ENCODE results near the gene IFT88. TPM values are rescaled to one million over a fixed set of nuclear protein-coding genes. Genes with fewer than 3 reads are reported as not detected.

Gene IFT88
- total RNA-seq, 1 donor from 2014 or later, result 4.9 TPM

DNA sequence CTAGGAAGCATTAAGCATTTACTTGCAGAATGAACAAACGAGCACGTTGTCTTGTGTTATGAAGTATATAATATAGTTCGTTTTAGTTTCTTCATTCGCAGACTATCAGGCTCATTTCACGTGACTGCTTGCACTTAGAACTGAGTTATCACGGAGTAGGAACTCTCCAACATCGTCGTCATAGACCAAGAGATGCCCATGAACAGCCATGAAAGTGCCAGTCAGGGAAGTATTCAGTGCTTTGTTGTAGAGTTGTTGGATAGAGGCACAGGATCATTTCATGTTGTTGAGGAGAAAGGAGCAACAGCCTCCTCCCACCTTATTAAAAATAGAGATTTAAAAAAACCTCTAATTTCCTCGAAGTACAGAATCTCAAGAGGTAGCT lies 135.6 kb downstream of the IFT88 start:
- Histone ChIP-seq H3K36me3 (no peaks in the 10 kb centered on the region), H3K27ac (peak overlapping the region in 1 of 2 donors; percentile 67), H3K9me3 (no peaks in the 10 kb centered on the region), H3K27me3 (no peaks in the 10 kb centered on the region), H3K4me3 (peak overlapping the region; percentile 72 to 95), H3K4me1 (peaks cover 3% of the 10 kb centered on the region in 2 donors)
- DNase-seq (ENCODE audit: low spot score in 2 of 2), result no peak
- intact Hi-C loops (cut with DNase I), result loop anchor here (10.0 kb wide), 4 partner anchors 578 to 838 kb away; partner anchors contain the start of genes ZDHHC20, ZMYM2 and ZMYM5
- TF ChIP-seq, protein P1, sequence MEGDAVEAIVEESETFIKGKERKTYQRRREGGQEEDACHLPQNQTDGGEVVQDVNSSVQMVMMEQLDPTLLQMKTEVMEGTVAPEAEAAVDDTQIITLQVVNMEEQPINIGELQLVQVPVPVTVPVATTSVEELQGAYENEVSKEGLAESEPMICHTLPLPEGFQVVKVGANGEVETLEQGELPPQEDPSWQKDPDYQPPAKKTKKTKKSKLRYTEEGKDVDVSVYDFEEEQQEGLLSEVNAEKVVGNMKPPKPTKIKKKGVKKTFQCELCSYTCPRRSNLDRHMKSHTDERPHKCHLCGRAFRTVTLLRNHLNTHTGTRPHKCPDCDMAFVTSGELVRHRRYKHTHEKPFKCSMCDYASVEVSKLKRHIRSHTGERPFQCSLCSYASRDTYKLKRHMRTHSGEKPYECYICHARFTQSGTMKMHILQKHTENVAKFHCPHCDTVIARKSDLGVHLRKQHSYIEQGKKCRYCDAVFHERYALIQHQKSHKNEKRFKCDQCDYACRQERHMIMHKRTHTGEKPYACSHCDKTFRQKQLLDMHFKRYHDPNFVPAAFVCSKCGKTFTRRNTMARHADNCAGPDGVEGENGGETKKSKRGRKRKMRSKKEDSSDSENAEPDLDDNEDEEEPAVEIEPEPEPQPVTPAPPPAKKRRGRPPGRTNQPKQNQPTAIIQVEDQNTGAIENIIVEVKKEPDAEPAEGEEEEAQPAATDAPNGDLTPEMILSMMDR (IDR thresholded peaks at IDR 0.05), result no peak

DNA sequence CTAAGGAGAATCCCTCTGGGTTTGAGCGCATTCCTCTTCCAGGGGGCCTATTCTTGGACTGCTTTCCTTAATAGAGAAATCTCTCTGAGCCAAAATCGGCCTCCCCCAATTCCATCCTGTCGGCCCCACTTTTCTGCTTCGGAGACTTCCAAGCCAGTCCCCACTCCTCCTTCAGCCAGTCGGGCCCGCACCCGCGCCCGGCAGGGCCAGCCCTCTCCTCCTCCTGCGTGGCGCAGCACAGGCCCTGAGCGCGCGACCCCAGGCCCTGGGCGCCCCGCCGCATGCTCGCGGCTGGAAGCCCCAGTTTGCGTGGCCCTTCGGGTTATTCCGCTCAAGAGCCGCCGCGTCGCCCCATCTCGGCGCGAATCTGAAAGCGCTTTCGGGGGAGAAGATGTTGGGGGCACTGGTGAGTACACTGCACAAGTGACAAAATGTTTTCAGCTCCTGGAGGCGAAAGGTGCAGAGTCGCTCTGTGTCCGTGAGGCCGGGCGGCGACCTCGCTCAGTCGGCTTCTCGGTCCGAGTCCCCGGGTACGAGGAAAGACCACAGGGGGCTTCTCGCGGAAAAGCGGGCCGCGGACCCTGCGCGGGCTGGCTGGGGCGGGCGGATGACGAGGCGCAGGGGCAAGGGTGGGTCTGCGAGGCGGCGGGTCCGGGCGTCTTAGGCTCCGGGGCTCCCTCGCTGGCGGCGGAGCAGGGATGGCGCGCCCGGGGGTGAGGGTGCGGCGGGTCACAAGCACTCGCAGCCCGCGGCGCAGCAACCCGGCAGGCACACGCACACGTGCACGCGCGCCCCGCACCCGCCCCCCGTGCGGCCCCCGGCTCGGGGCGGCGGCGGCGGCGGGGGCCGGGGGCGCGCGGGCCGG lies 136.2 kb downstream of the IFT88 start, which contains the start of gene IL17D:
Gene IL17D (plus strand): TSS at position 785 of the 865 bp plus-strand sequence. CDS start 303 bp downstream, outside the sequence.
- Histone ChIP-seq H3K4me1 (peaks cover 3% of the 10 kb centered on the region in 2 donors), H3K27me3 (no peaks in the 10 kb centered on the region), H3K4me3 (peak within 1 kb of the TSS; percentile 72 to 95), H3K9me3 (no peaks in the 10 kb centered on the region), H3K36me3 (no peaks in the 10 kb centered on the region), H3K27ac (peak within 1 kb of the TSS; percentile 64 to 67)
- DNase-seq (ENCODE audit: low spot score in 2 of 2), result no peak
- TF ChIP-seq, protein P1 (IDR thresholded peaks at IDR 0.05), result peak in 1 of 3 experiments; percentile 4
- intact Hi-C loops (cut with DNase I), result loop anchor here (10.0 kb wide), 4 partner anchors 578 to 838 kb away; partner anchors contain the start of genes ZDHHC20, ZMYM2 and ZMYM5

DNA sequence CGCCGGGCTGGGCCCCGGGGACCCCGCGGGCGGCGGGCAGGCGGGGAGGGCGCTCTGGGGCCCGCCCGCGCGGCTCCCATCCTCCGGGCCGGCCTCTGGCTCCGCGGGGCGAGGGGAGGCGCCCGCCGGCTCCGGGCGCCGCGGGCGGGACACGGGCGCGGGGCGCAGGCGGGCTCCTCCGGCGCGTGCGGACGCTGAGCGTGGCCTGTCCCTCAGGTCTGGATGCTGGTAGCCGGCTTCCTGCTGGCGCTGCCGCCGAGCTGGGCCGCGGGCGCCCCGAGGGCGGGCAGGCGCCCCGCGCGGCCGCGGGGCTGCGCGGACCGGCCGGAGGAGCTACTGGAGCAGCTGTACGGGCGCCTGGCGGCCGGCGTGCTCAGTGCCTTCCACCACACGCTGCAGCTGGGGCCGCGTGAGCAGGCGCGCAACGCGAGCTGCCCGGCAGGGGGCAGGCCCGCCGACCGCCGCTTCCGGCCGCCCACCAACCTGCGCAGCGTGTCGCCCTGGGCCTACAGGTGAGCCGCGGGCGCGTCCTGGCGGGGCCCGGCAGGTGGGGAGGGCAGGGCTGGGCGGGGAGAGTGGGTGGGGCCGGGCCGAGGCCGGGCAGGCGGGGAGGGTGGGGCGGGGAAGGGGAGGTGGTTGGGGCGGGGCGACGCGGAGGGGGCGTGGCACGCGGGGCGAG lies 137.0 kb downstream of the IFT88 start:
- peak in 1 of 2 donors; percentile 84 for DNase-seq (ENCODE audit: low spot score in 2 of 2)
- Histone ChIP-seq H3K27ac (peak overlapping the region in 1 of 2 donors; percentile 38), H3K4me1 (peaks cover 3% of the 10 kb centered on the region in 2 donors), H3K9me3 (no peaks in the 10 kb centered on the region), H3K36me3 (no peaks in the 10 kb centered on the region), H3K4me3 (peak overlapping the region; percentile 70 to 95), H3K27me3 (no peaks in the 10 kb centered on the region)
- TF ChIP-seq, protein P1 (IDR thresholded peaks at IDR 0.05), result peak; percentile 16 to 81 (median 42)
- intact Hi-C loops (cut with DNase I), result loop anchor here (10.0 kb wide), 4 partner anchors 579 to 839 kb away; partner anchors contain the start of genes ZDHHC20, ZMYM2 and ZMYM5

DNA sequence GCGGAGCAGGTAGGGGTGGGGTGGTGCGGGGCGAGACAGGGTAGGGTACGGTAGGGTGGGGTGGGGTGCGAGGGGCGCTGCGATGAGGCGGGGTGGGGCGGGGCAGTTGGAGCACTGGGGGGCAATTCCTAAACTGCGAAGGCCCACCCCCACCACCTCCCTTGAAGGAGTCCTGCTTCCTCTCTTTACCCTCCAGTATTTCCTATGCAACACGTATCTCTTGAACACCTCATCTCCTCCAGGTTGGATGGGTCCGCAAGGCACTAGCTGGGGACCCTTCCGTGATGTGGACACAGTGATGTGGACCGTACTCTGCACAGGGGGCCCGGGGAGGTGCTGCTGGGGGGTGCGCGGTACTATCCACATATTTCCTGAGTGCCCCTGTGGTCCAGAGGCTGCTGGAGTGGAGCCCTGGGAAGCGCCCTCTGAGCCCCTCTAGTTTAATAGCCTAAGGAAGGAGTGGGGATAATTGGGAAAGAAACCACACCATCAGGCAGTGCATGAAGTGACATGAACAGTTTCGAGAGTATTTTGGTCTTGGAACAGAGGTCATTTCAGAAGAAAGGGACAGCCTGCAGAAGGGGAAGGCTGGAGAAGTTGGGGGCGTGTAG lies 137.6 kb downstream of the IFT88 start:
- Histone ChIP-seq H3K27me3 (no peaks in the 10 kb centered on the region), H3K27ac (peak overlapping the region in 1 of 2 donors; percentile 38), H3K9me3 (no peaks in the 10 kb centered on the region), H3K36me3 (no peaks in the 10 kb centered on the region), H3K4me3 (peak overlapping the region; percentile 70 to 95), H3K4me1 (peaks cover 3 to 8% of the 10 kb centered on the region in 2 donors)
- intact Hi-C loops (cut with DNase I), result loop anchor here (5.0 to 10.0 kb wide), 6 partner anchors 137 to 840 kb away; partner anchors contain the start of genes IFT88, ZDHHC20, ZMYM2 and ZMYM5
- DNase-seq (ENCODE audit: low spot score in 2 of 2), result no peak
- TF ChIP-seq, protein P1 (IDR thresholded peaks at IDR 0.05), result no peak

DNA sequence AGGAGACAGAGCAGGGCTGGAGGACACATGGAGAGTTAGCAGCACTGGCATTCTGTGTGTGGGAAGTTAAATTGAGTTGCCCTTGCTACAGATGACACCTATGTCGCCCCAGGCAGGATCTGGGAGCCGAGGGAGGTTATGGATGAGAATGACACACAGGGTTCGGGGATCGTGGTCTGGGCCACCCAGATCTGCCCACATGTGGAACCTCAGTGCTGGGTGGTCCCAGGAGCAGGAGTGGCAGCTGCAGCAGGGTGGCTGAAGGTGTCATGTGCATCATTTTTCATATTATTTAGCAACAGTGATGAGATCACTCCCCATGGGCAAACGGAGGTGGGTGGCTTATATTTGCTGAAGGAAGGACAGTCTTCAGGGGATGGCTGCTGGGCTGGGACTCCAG lies 139.7 kb downstream of the IFT88 start:
- Histone ChIP-seq H3K4me3 (no peak overlapping the region), H3K27ac (no peak overlapping the region), H3K36me3 (no peaks in the 10 kb centered on the region), H3K27me3 (no peaks in the 10 kb centered on the region), H3K4me1 (peaks cover 3 to 10% of the 10 kb centered on the region in 2 donors), H3K9me3 (no peaks in the 10 kb centered on the region)
- DNase-seq (ENCODE audit: low spot score in 2 of 2), result no peak
- TF ChIP-seq, protein P1 (IDR thresholded peaks at IDR 0.05), result no peak
- intact Hi-C loops (cut with DNase I), result loop anchor here (5.0 to 10.0 kb wide), 6 partner anchors 139 to 842 kb away; partner anchors contain the start of genes IFT88, ZDHHC20, ZMYM2 and ZMYM5
